Right cardiac atrium (tissue), 5 donors: ENCODE measurements around the gene DNAH8. TPM values are rescaled to one million over a fixed set of nuclear protein-coding genes. Genes with fewer than 3 reads are reported as not detected.

Experiments used
- ATAC-seq, 2 donors: fragments of 200-7000 bp; cut with Tn5 transposase; one replicate each; pipeline versions ENCODE4 v1.8.0 to v1.9.1; 2020; ENCODE audit warnings: moderate library complexity in 2 of 2, mild to moderate bottlenecking in 1 of 2
- DNase-seq, 3 donors: peaks; one replicate each; pipeline ENCODE4 v3.0.0-alpha.2; 2020
- H3K27ac ChIP-seq: one replicate; pipeline ENCODE4 v1.5.1; 2013; ENCODE audit warnings: mild to moderate bottlenecking, low read length, control low read depth, moderate library complexity
- H3K27me3 ChIP-seq: one replicate; pipeline ENCODE4 v1.6.1; 2013; ENCODE audit not compliant: control insufficient read depth, insufficient read depth
- H3K4me1 ChIP-seq: one replicate; pipeline ENCODE4 v1.6.1; 2013; ENCODE audit warnings: low read length; ENCODE audit not compliant: control insufficient read depth, insufficient read depth
- H3K4me3 ChIP-seq: one replicate; pipeline ENCODE4 v1.5.1; 2013; ENCODE audit warnings: low read length, control low read depth
- H3K9me3 ChIP-seq: one replicate; pipeline ENCODE4 v1.6.1; 2013; ENCODE audit warnings: low read length; ENCODE audit not compliant: control insufficient read depth
- WGBS: extraction: QIAGEN DNeasy Blood & Tissue Kit; methylation state at CpG from one replicate; pipeline ENCODE4 v1.1.7; 2013; 5-methylcytosine and 5-hydroxymethylcytosine counted together
- intact Hi-C, 4 donors: fragments of 100-400 bp; cut with DNase I; formaldehyde crosslinking; loops; one replicate each; pipeline versions ENCODE4 v1.11.0 to v1.14.0; 2022 to 2023
- polyA plus RNA-seq: library from polyadenylated mRNA; stranded (reverse); fragments of 200-250 nt; gene quantifications from one replicate; pipeline ENCODE4 v1.2.3, GENCODE V29; 2013
- total RNA-seq, 4 donors: library from RNA; stranded (reverse); fragmentation: NEBNext Ultra II Directional; extraction: Animal tissue kit (Norgen Biotek cat#: 25700); gene quantifications; one replicate each; pipeline ENCODE4 v1.2.1, GENCODE V29; 2021
- donor health status: healthy with polysubstance abuse.
- donor health status: DM: no; HTN: yes; CAD: no.
- donor health status: DM: no; HTN: no; CAD: no.
- donor health status: DM: no; HTN: yes; CAD: no; lungs with severe emphysema.
- donor health status: DM: yes; HTN: yes; CAD: no.

The DNAH8 gene
- total and polyA plus RNA-seq, 5 donors: not detected

DNA sequence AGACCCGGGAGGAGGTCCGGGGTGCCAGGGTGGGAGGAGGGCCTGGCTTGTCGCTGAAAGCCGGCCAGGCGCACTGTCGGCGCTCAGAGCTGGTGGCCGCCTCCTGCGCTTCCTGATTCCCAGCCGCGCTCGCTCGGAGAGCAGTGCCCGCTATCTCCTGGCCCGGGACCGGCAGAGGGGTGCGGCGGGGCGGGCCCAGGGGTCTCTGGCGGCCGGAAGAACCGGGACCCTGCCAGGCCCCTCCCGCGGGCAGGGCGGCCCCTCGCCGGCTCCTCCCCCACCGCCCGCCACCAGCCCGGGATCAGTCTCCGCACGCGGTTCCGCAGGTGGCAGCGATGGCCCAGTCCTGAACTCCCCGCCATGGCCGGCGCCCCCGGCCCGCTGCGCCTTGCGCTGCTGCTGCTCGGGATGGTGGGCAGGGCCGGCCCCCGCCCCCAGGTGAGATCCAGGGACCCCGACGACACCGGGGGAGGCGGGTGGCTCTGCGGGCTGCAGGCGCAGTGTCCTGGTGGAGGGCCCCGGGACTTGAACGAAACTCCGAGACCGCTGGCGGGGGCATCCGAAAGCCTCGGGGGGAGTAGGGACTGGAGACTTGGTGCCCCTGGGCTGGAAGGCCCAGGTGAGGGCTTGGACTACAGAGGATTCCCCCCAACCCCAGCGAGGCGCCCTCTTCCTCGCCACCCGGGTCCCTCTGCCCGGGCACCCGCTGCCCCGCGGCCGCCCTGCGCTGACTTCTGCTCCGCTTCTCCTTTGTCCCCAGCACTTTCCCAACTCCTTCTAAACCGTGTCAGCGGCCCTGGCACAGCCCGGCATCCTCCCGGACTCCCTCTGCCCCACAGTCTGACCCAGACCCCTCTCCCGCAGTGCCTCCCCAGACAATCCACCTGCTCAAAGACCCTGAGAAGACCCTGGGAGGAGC is 333.6 kb downstream of the DNAH8 start, which contains the start of gene GLP1R:
Gene GLP1R, plus strand, starts transcription at position 301 of the 919 bp plus-strand sequence. Its CDS starts 60 bp downstream, at position 361.
- WGBS: 3% methylated on average over 74 of the region's 74 CpGs
- peak within 1 kb of the TSS; percentile 50 for H3K4me3 ChIP-seq
- intact Hi-C loops: no loop called here

DNA sequence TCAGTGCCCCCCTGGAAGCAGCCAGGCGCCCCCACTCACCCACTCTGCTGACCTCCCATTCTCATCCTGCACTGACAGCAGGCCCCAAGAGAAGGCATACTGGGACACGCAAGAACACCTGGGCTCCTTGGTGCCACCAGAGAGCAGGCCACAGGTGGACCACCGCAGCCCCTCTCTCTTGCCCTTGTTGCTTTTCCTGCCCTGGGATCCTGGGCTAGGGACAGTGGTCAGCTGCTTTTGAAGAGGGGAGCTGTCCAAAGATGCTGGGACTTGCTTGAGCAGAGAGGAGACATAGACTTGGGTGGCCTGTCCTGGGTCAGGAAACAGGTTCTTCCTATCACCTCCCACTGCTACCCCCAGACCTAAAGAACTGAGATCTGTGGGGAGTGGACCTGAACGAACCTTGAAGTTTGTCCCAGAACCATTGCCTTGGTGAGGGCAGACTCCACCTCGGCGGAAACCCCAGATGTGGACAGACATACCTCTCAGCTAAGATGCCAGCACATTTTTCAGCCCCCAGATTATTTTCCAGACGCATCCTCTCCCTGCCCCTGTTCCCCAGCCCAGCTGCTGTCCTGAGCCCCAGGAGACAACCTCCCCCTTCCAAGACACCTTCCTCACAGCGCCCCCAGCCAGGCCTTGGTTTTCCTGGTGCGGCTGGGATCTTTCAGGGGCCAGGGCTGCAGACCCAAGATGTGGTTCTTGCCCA is 334.6 kb downstream of the DNAH8 start:
- H3K4me1 ChIP-seq: no peaks in the 10 kb centered on the region
- ATAC-seq (peak in 1 of 2 donors; percentile 13), DNase-seq (no peak)
- peak overlapping the region; percentile 50 for H3K4me3 ChIP-seq
- intact Hi-C loops: no loop called here
- no peaks in the 10 kb centered on the region for H3K9me3 ChIP-seq
- WGBS: 77% methylated on average over 9 of the region's 9 CpGs
- no peak overlapping the region for H3K27ac ChIP-seq
- H3K27me3 ChIP-seq: no peaks in the 10 kb centered on the region

More for the DNA sequence above, 333.6 kb downstream of the DNAH8 start, which contains the start of gene GLP1R:
- Histone ChIP-seq H3K27me3 (no peaks in the 10 kb centered on the region), H3K27ac (no peak within 1 kb of the TSS), H3K4me1 (no peaks in the 10 kb centered on the region), H3K9me3 (no peaks in the 10 kb centered on the region)
- peak in 1 of 3 donors; percentile 21 for DNase-seq
- ATAC-seq: peak; percentile 66 to 71

DNA sequence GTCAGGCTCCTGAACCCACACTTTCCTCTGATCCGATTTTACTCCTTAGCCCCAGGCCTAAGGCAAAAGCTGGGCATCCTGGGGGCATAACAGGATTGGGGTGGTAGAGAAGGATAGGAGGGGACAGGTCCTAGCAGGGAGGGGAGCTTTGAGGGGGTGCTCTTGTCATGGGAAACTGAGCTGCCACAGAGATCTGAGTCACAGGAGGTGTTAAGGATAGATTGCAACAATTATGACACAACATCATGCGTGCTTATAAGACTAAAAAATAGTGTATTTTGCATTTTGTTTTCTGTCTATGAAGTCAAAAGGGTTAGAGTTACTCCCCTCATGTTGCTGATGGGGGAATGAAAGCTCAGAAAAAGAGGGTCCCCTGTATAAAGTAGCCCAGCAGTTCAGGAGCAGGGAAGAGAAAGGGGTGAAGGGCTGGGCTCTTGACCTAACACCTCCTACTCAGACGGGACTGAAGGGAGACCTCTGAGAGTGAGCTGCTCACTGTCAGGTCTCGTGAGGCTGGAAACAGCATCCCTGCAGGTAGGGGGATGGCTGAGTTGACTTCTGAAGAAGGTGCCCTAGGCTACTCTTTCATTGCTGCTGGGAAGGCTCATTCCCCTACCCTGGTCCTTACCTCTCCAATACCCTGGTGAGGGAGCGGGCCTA is 335.5 kb downstream of the DNAH8 start:
- no peaks in the 10 kb centered on the region for H3K27me3 ChIP-seq
- H3K9me3 ChIP-seq: no peaks in the 10 kb centered on the region
- H3K27ac ChIP-seq: no peak overlapping the region
- DNase-seq (no peak), ATAC-seq (no peak)
- WGBS: 80% methylated on average over 5 of the region's 5 CpGs
- intact Hi-C loops: no loop called here
- H3K4me3 ChIP-seq: no peak overlapping the region
- H3K4me1 ChIP-seq: no peaks in the 10 kb centered on the region

DNA sequence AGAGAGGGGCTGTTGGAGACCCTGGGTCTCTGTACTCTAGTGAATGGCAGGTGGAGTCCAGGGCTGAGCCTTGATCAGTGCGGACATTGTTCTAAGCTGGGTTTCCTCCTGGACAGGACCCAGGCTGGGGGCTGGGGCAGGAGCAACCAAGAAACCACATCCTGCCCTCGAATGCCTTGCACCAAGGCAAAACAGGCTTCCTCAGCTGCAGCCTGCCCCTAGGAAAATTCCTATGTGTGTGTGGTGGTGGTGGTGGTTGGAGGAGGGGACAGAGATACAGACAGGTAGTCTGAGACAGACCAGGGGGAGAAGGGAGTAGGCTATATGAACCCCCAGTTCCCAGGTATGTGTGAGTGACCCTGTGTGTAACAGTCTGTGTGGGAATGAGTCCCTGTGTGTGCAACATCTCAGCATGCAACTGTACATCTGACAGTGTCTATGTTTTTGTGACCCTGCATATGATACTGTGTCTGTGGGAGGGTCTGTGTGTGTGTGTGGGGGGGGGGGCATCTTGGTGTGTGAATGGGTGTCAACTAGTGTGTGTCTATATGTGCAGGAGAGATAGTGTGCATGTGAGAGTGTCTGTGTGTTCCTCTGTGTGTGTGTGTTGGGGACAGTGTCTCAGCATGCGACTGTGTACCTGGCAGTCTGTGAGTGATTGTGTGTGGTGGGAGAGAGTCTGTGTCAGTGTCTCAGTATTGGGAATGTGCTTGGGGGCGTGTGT is 336.4 kb downstream of the DNAH8 start:
- Histone ChIP-seq H3K27me3 (no peaks in the 10 kb centered on the region), H3K4me3 (no peak overlapping the region), H3K4me1 (no peaks in the 10 kb centered on the region), H3K9me3 (no peaks in the 10 kb centered on the region), H3K27ac (no peak overlapping the region)
- ATAC-seq (no peak), DNase-seq (no peak)
- 55% methylated on average over 4 of the region's 4 CpGs for WGBS
- intact Hi-C loops: no loop called here

DNA sequence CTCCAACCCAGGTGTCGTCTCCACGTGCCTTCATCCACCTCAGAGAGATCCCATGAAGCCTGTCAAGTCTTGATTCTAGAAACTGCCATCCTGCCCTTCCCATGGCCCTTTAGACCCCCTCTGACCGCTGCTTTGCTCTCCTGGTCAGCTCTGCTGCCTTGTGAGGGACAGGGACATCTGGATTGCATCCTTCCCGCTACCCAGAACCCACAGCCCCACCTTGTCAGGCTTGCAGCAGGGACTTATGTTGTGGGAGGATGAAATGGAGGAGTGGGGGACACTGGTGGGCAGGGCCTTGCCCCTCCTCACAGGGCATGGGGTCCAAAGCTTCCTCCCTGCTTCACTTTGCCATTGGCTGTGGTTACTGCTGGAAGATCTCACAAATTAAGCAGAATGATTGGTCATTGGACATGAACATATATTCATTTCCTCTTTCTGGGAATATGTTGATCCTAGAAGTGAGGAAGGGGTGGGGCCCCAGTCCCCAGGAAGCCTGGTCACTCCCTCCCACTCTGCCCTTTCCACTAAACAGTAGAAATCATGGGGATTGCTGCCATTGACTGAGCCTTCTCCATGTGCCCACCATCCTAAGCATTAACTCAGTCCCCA is 338.0 kb downstream of the DNAH8 start:
- WGBS: 74% methylated on average over 4 of the region's 4 CpGs

DNA sequence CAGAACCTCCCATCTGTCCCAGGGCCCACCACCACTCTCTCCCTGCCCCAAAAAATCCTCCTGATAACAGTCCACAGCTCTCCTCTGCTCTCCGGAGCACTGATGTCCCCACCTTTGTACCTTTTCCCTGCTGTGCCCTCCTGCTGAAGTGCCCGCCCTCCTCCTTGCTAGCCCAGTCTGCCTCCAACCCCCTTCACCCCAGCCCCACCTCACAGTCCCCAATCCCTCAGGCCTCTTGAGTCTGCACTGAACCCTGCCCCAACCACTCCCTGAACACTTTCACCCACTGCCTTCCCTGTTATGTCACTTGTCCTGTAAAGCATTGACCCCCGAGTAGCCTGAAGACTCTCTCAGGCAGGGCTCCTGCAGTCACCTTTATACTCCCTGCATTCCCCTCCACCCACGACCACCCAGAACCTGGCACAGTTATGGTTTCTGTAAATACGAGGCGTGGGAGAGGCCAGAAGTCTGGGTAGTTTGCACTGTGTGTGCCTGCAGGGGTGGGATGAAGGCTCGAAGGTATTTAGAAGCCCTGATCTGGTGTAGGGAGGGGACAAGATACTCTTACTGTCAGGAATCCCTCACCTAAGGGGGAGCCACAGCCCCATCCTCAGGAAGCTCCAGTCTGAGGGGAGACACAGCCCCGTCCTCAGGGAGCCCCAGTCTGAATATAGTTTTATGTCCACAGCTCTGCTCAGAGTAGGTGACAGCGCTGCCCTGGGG is 338.9 kb downstream of the DNAH8 start:
- H3K4me3 ChIP-seq: no peak overlapping the region
- WGBS: 71% methylated on average over 9 of the region's 9 CpGs
- no peak for ATAC-seq
- intact Hi-C loops: no loop called here
- H3K27me3 ChIP-seq: no peaks in the 10 kb centered on the region
- no peaks in the 10 kb centered on the region for H3K4me1 ChIP-seq
- no peak for DNase-seq
- H3K9me3 ChIP-seq: no peaks in the 10 kb centered on the region
- H3K27ac ChIP-seq: no peak overlapping the region

More for the DNA sequence above, 338.0 kb downstream of the DNAH8 start:
- Histone ChIP-seq H3K9me3 (no peaks in the 10 kb centered on the region), H3K4me1 (no peaks in the 10 kb centered on the region), H3K27ac (no peak overlapping the region), H3K27me3 (no peaks in the 10 kb centered on the region), H3K4me3 (no peak overlapping the region)
- intact Hi-C loops: no loop called here
- ATAC-seq (no peak), DNase-seq (no peak)

DNA sequence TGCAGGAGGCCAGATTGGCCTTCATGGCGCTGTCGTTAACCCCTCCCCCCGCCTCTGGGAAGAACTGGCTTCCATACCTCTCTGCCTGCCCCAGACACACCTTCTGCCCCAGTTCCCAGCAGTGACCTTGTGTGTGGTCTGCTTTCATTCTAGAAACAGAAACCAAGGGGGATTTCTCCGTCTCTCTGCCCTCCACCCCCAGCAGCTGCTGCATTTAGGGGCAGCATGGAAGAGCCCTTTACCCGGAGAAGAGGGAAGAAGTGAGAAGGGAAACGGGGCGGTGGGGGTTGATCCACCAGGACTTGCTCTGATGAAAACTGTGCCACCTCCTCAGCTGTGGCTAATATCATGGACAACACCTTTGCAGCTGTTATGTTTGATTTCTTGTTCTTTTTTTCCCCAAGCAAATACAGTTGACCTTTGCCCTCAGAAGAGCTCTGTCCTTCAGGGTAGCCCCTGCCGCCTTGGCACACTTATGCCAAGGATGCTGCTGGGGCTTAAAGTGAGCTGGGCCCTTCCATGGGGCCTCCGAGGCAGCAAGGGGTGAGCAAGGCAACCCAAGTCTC is 339.5 kb downstream of the DNAH8 start:
- Histone ChIP-seq H3K4me3 (no peak overlapping the region), H3K27ac (no peak overlapping the region), H3K27me3 (no peaks in the 10 kb centered on the region), H3K9me3 (no peaks in the 10 kb centered on the region), H3K4me1 (no peaks in the 10 kb centered on the region)
- intact Hi-C loops: no loop called here
- WGBS: 81% methylated on average over 9 of the region's 9 CpGs
- DNase-seq: no peak
- no peak for ATAC-seq

DNA sequence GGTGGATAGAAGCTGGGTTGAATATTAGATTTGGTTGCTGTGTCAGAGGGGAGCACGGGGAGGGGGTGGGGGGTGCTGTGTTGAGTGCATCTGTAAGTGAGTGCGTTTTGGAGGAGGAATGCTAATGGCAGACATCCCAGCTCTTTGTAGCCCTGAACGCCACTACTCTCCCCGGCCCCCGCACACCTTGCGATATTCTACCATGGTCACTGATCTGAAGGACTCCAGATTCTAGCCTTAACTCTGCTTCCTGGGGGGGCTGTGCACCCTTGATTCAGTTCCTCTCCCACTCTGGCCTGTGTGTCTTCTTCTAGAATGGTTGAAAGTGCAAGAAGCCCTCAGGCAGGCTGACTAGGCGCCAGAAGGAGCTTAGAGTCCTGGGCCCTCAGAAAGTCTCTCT is 340.6 kb downstream of the DNAH8 start:
- Histone ChIP-seq H3K27ac (no peak overlapping the region), H3K4me3 (no peak overlapping the region), H3K4me1 (no peaks in the 10 kb centered on the region), H3K9me3 (no peaks in the 10 kb centered on the region), H3K27me3 (no peaks in the 10 kb centered on the region)
- DNase-seq (no peak), ATAC-seq (no peak)
- intact Hi-C loops: no loop called here
- 78% methylated on average over 7 of the region's 7 CpGs for WGBS

DNA sequence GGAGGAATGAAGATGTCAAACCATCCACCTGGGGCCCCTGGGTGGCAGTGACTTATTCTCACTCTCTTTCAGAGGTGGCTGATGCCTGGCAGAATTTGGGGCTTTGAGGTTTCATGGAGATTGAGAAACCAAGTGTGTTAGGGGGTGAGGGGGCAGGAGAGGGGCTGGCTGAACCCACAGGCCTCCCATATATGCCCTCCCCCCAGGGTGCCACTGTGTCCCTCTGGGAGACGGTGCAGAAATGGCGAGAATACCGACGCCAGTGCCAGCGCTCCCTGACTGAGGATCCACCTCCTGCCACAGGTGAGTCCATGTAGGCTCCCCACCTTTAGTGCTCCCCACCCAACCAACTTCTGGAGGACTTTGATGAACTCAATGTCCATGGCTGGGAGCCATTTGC is 341.1 kb downstream of the DNAH8 start:
- Histone ChIP-seq H3K4me3 (no peak overlapping the region), H3K27me3 (no peaks in the 10 kb centered on the region), H3K4me1 (no peaks in the 10 kb centered on the region), H3K9me3 (no peaks in the 10 kb centered on the region), H3K27ac (no peak overlapping the region)
- intact Hi-C loops: no loop called here
- no peak for DNase-seq
- 86% methylated on average over 5 of the region's 5 CpGs for WGBS
- no peak for ATAC-seq
